GM21381 (cell line): ENCODE measurements around the gene SEC14L6.

Experiments used
- ATAC-seq: cut with Tn5 transposase; IDR thresholded peaks from one replicate; pipeline ENCODE4 v1.9.1; 2021; ENCODE audit warnings: mild to moderate bottlenecking, moderate library complexity; ENCODE audit not compliant: unreplicated experiment

SEC14L6 gene

GRCh38 chr22:30500628-30501027, 45.9 kb downstream of the SEC14L6 start:
- ATAC-seq, result no peak

- ATAC-seq, result no peak
Measured at GRCh38 chr22:30497466-30498150, 48.9 kb downstream of the SEC14L6 start.

- ATAC-seq, result no peak
Measured at GRCh38 chr22:30495041-30495784, 51.3 kb downstream of the SEC14L6 start.

- no peak for ATAC-seq
Measured at GRCh38 chr22:30492144-30492543, 54.4 kb downstream of the SEC14L6 start.

GRCh38 chr22:30491381-30491780, 55.2 kb downstream of the SEC14L6 start:
- no peak for ATAC-seq

- no peak for ATAC-seq
Measured at GRCh38 chr22:30490399-30490798, 56.1 kb downstream of the SEC14L6 start.

GRCh38 chr22:30488121-30488520, 58.4 kb downstream of the SEC14L6 start:
- ATAC-seq, result no peak

GRCh38 chr22:30486661-30487115, 59.9 kb downstream of the SEC14L6 start:
- ATAC-seq, result no peak

- ATAC-seq, result no peak
Measured at GRCh38 chr22:30486118-30486517, 60.4 kb downstream of the SEC14L6 start.

- ATAC-seq, result no peak
Measured at GRCh38 chr22:30485362-30485988, 61.1 kb downstream of the SEC14L6 start.

- ATAC-seq, result no peak
Measured at GRCh38 chr22:30483169-30483568, 63.4 kb downstream of the SEC14L6 start.

- ATAC-seq, result no peak
Measured at GRCh38 chr22:30481711-30482110, 64.8 kb downstream of the SEC14L6 start.

GRCh38 chr22:30479981-30480380, 66.6 kb downstream of the SEC14L6 start:
- no peak for ATAC-seq

- no peak for ATAC-seq
Measured at GRCh38 chr22:30474683-30475424, 71.7 kb downstream of the SEC14L6 start.

GRCh38 chr22:30474121-30474520, 72.4 kb downstream of the SEC14L6 start:
- ATAC-seq, result no peak

GRCh38 chr22:30472994-30473720, 73.4 kb downstream of the SEC14L6 start:
- no peak for ATAC-seq
